PC-9 (cell line): ENCODE measurements around the gene FRAT2. TPM values are rescaled to one million over a fixed set of nuclear protein-coding genes. Genes with fewer than 3 reads are reported as not detected.

Experiments
- BruUV-seq: library from RNA; stranded (reverse); fragments of 400-500 nt; replicated peaks from 2 replicates; lab custom pipeline; 2021; lab: Mats Ljungman, UMichigan
- CTCF ChIA-PET: fragments of 300-600 bp; sonication (Branson Sonifier 250); formaldehyde crosslinking; loops from one replicate; lab custom pipeline; 2022; ENCODE audit warnings: antibody characterized with exemption; lab: Charles Lee
- POLR2A ChIA-PET: fragments of 300-600 bp; sonication (Branson Sonifier 250); formaldehyde crosslinking; loops from one replicate; lab custom pipeline; 2022; ENCODE audit warnings: antibody characterized with exemption; ENCODE audit not compliant: unreplicated experiment; lab: Charles Lee
- DNase-seq, 2 experiments: peaks; one replicate each; pipeline versions ENCODE4 v3.0.0 to v3.0.0-alpha.2; 2015 to 2022; ENCODE audit warnings: mixed read lengths in 1 of 2
- H2AFZ ChIP-seq: fragments of 200-600 bp; sonication (generic); 2 replicates; pipeline ENCODE4 v1.8.1; 2017; ENCODE audit warnings: antibody characterized with exemption
- H3F3A ChIP-seq: fragments of 200-600 bp; sonication (generic); 2 replicates; pipeline ENCODE4 v1.8.1; 2017; ENCODE audit warnings: antibody characterized with exemption, mild to moderate bottlenecking, low read depth; ENCODE audit not compliant: insufficient read depth
- H3K27ac ChIP-seq: fragments of 200-600 bp; sonication (generic); 2 replicates; pipeline ENCODE4 v1.6.1; 2016; ENCODE audit warnings: mixed run types
- H3K27me3 ChIP-seq: fragments of 200-600 bp; sonication (generic); 2 replicates; pipeline ENCODE4 v1.6.1; 2016; ENCODE audit warnings: low read depth, mixed run types; ENCODE audit not compliant: insufficient read depth
- H3K36me3 ChIP-seq: fragments of 200-600 bp; sonication (generic); 2 replicates; pipeline ENCODE4 v1.6.1; 2016; ENCODE audit warnings: low read depth, mixed run types
- H3K4me1 ChIP-seq: fragments of 200-600 bp; sonication (generic); replicated peaks from 2 replicates; pipeline ENCODE4 v1.6.1; 2016; ENCODE audit warnings: mixed run types; ENCODE audit not compliant: insufficient read depth
- H3K4me2 ChIP-seq: fragments of 200-600 bp; sonication (generic); 2 replicates; pipeline ENCODE4 v1.6.1; 2017; ENCODE audit warnings: mixed run types
- H3K4me3 ChIP-seq: fragments of 200-600 bp; sonication (generic); 2 replicates; pipeline ENCODE4 v1.6.1; 2016; ENCODE audit warnings: mixed run types
- H3K79me2 ChIP-seq: fragments of 200-600 bp; sonication (generic); 2 replicates; pipeline ENCODE4 v1.6.1; 2017; ENCODE audit warnings: low read depth, mixed run types
- H3K9me2 ChIP-seq: fragments of 200-600 bp; sonication (generic); 2 replicates; pipeline ENCODE4 v1.8.1; 2017; ENCODE audit warnings: mild to moderate bottlenecking; ENCODE audit not compliant: insufficient read depth
- H3K9me3 ChIP-seq: fragments of 200-600 bp; sonication (generic); 2 replicates; pipeline ENCODE4 v1.8.1; 2016; ENCODE audit warnings: low read depth; ENCODE audit not compliant: insufficient read depth
- H4K20me1 ChIP-seq: fragments of 200-600 bp; sonication (generic); 2 replicates; pipeline ENCODE4 v1.8.1; 2017; ENCODE audit not compliant: insufficient read depth
- EZH2 ChIP-seq: fragments of 200-600 bp; sonication (generic); IDR thresholded peaks from 2 replicates; pipeline ENCODE4 v1.8.0; 2017; ENCODE audit warnings: antibody characterized with exemption, low read depth
- intact Hi-C: fragments of 100-400 bp; cut with micrococcal nuclease; formaldehyde crosslinking; loops from one replicate; pipeline ENCODE4 v1.10.0; 2022; ENCODE audit not compliant: unreplicated experiment
- total RNA-seq: library from RNA; stranded (reverse); gene quantifications from 2 replicates; pipeline ENCODE4 v1.2.3, GENCODE V29; 2021
- TF ChIP-seq, protein P1 (sequence below): fragments of 200-600 bp; sonication (generic); conservative IDR thresholded peaks from 2 replicates; pipeline ENCODE4 v1.6.1; 2017; ENCODE audit warnings: mixed run types, antibody characterized with exemption, mild to moderate bottlenecking, moderate library complexity

FRAT2 gene
- total RNA-seq, 1 experiment from 2014 or later, result 11.0 TPM

- Histone ChIP-seq H3K4me2 (no peak overlapping the region), H3K79me2 (no peaks in the 10 kb centered on the region), H4K20me1 (peaks cover 3% of the 10 kb centered on the region; the same call in 1 of the 2 replicates), H3K36me3 (no peaks in the 10 kb centered on the region), H3F3A (peaks cover 12% of the 10 kb centered on the region; the same call in 1 of the 2 replicates), H2AFZ (no peak overlapping the region), H3K4me3 (no peak overlapping the region), H3K27me3 (no peaks in the 10 kb centered on the region), H3K9me3 (no peaks in the 10 kb centered on the region), H3K27ac (no peak overlapping the region), H3K9me2 (no peaks in the 10 kb centered on the region), H3K4me1 (peaks cover 12% of the 10 kb centered on the region)
- TF ChIP-seq EZH2, result no peak
- TF ChIP-seq, protein P1, sequence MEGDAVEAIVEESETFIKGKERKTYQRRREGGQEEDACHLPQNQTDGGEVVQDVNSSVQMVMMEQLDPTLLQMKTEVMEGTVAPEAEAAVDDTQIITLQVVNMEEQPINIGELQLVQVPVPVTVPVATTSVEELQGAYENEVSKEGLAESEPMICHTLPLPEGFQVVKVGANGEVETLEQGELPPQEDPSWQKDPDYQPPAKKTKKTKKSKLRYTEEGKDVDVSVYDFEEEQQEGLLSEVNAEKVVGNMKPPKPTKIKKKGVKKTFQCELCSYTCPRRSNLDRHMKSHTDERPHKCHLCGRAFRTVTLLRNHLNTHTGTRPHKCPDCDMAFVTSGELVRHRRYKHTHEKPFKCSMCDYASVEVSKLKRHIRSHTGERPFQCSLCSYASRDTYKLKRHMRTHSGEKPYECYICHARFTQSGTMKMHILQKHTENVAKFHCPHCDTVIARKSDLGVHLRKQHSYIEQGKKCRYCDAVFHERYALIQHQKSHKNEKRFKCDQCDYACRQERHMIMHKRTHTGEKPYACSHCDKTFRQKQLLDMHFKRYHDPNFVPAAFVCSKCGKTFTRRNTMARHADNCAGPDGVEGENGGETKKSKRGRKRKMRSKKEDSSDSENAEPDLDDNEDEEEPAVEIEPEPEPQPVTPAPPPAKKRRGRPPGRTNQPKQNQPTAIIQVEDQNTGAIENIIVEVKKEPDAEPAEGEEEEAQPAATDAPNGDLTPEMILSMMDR, result no peak
- DNase-seq, result no peak
- intact Hi-C loops, result no loop called here
- ChIA-PET CTCF (no interaction called here), POLR2A (no interaction called here)
- no TSS peak for BruUV-seq
Measured at GRCh38 chr10:97323501-97323900, 11.0 kb downstream of the FRAT2 start.

DNA sequence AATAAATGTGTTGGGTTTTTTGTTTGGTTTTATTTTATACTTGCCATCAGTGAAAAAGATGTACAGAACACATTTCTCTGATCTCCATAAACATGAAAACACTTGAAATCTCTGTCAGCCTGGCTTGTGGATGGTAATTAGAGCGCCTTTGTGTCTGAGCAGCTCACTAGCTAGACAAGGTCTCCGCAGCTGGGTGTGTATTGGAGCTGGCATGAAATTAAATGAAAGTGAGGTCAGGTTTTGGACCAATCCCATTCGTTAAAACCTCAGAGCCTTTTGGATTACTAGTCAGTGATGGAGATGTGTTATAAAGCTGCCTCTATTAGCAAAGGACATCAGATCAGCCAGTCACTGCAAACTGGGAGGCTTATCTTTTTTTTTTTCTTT, 12.7 kb downstream of the FRAT2 start:
- no peak overlapping the region for H3K4me3 ChIP-seq
- CTCF ChIA-PET, result no interaction called here
- no peaks in the 10 kb centered on the region for H3K36me3 ChIP-seq
- no peak overlapping the region for H3K27ac ChIP-seq
- no peak overlapping the region for H2AFZ ChIP-seq
- POLR2A ChIA-PET, result no interaction called here
- no peak for TF ChIP-seq EZH2
- TF ChIP-seq, protein P1, result no peak
- H3K9me2 ChIP-seq, result no peaks in the 10 kb centered on the region
- BruUV-seq, result no TSS peak
- H3K79me2 ChIP-seq, result no peaks in the 10 kb centered on the region
- no peak overlapping the region for H3K4me2 ChIP-seq
- no peaks in the 10 kb centered on the region for H3K27me3 ChIP-seq
- no peaks in the 10 kb centered on the region for H3K9me3 ChIP-seq
- DNase-seq, result no peak
- no peaks in the 10 kb centered on the region for H3K4me1 ChIP-seq
- H3F3A ChIP-seq, result no peaks in the 10 kb centered on the region
- H4K20me1 ChIP-seq, result no peaks in the 10 kb centered on the region
- intact Hi-C loops, result no loop called here

- POLR2A ChIA-PET, result no interaction called here
- no peak overlapping the region for H2AFZ ChIP-seq
Measured at GRCh38 chr10:97321032-97321803, 13.3 kb downstream of the FRAT2 start.

More at GRCh38 chr10:97321032-97321803, 13.3 kb downstream of the FRAT2 start:
- H3K9me3 ChIP-seq, result no peaks in the 10 kb centered on the region
- CTCF ChIA-PET, result no interaction called here
- no peak overlapping the region for H3K4me2 ChIP-seq
- intact Hi-C loops, result no loop called here
- DNase-seq, result no peak
- H4K20me1 ChIP-seq, result no peaks in the 10 kb centered on the region
- BruUV-seq, result no TSS peak
- H3K36me3 ChIP-seq, result no peaks in the 10 kb centered on the region
- H3F3A ChIP-seq, result no peaks in the 10 kb centered on the region
- H3K4me1 ChIP-seq, result no peaks in the 10 kb centered on the region
- no peak overlapping the region for H3K27ac ChIP-seq
- H3K27me3 ChIP-seq, result no peaks in the 10 kb centered on the region
- H3K4me3 ChIP-seq, result no peak overlapping the region
- H3K79me2 ChIP-seq, result no peaks in the 10 kb centered on the region
- H3K9me2 ChIP-seq, result no peaks in the 10 kb centered on the region
- no peak for TF ChIP-seq EZH2
- TF ChIP-seq, protein P1, result no peak
